Measurements from ENCODE around the gene MUC6. TPM values are rescaled to one million over a fixed set of nuclear protein-coding genes. Genes with fewer than 3 reads are reported as not detected.

Gene MUC6
- total and polyA plus RNA-seq, 2 donors = not detected

- Histone ChIP-seq H3K4me3 (ENCODE audit: low read depth, low read length) (no peak overlapping the region), H3K4me1 (ENCODE audit: insufficient read depth) (no peaks in the 10 kb centered on the region), H3K27ac (ENCODE audit: low read depth) (no peak overlapping the region), H3K36me3 (ENCODE audit: insufficient read depth) (no peaks in the 10 kb centered on the region)
- 73% methylated on average over 32 of the region's 32 CpGs for WGBS
- DNase-seq (ENCODE audit: extremely low spot score) = no peak
These were observed 3.2 kb upstream of the MUC6 start for GRCh38 chr11:1039481-1040427.

- 95% methylated on average over 12 of the region's 12 CpGs for WGBS
- H3K4me3 ChIP-seq (ENCODE audit: low read depth, low read length) = no peak overlapping the region
These were observed 2.4 kb upstream of the MUC6 start for GRCh38 chr11:1038921-1039320.

GRCh38 chr11:1038361-1038760 lies 1.8 kb upstream of the MUC6 start:
- no peak for DNase-seq (ENCODE audit: extremely low spot score)
- H3K27ac ChIP-seq (ENCODE audit: low read depth) = no peak overlapping the region
- no peaks in the 10 kb centered on the region for H3K36me3 ChIP-seq (ENCODE audit: insufficient read depth)
- no peaks in the 10 kb centered on the region for H3K4me1 ChIP-seq (ENCODE audit: insufficient read depth)
- WGBS = 72% methylated on average over 10 of the region's 10 CpGs
- no peak overlapping the region for H3K4me3 ChIP-seq (ENCODE audit: low read depth, low read length)

More at GRCh38 chr11:1038921-1039320, 2.4 kb upstream of the MUC6 start:
- Histone ChIP-seq H3K27ac (ENCODE audit: low read depth) (no peak overlapping the region), H3K36me3 (ENCODE audit: insufficient read depth) (no peaks in the 10 kb centered on the region), H3K4me1 (ENCODE audit: insufficient read depth) (no peaks in the 10 kb centered on the region)
- no peak for DNase-seq (ENCODE audit: extremely low spot score)

GRCh38 chr11:1037506-1038055 lies 1.1 kb upstream of the MUC6 start:
- Histone ChIP-seq H3K27ac (ENCODE audit: low read depth) (no peak overlapping the region), H3K36me3 (ENCODE audit: insufficient read depth) (no peaks in the 10 kb centered on the region), H3K4me3 (ENCODE audit: low read depth, low read length) (no peak overlapping the region), H3K4me1 (ENCODE audit: insufficient read depth) (no peaks in the 10 kb centered on the region)
- WGBS = 79% methylated on average over 26 of the region's 26 CpGs
- no peak for DNase-seq (ENCODE audit: extremely low spot score)

- no peaks in the 10 kb centered on the region for H3K36me3 ChIP-seq (ENCODE audit: insufficient read depth)
- 71% methylated on average over 13 of the region's 13 CpGs for WGBS
- no peak overlapping the region for H3K27ac ChIP-seq (ENCODE audit: low read depth)
- no peak for DNase-seq (ENCODE audit: extremely low spot score)
- H3K4me3 ChIP-seq (ENCODE audit: low read depth, low read length) = no peak overlapping the region
- no peaks in the 10 kb centered on the region for H3K4me1 ChIP-seq (ENCODE audit: insufficient read depth)
These were observed 413 bp upstream of the MUC6 start for GRCh38 chr11:1036931-1037330.

- Histone ChIP-seq H3K36me3 (ENCODE audit: insufficient read depth) (no peaks in the 10 kb centered on the region), H3K4me1 (ENCODE audit: insufficient read depth) (no peaks in the 10 kb centered on the region), H3K27ac (ENCODE audit: low read depth) (no peak overlapping the region), H3K4me3 (ENCODE audit: low read depth, low read length) (no peak overlapping the region)
- no peak for DNase-seq (ENCODE audit: extremely low spot score)
- WGBS = 79% methylated on average over 29 of the region's 29 CpGs
These were observed 788 bp downstream of the MUC6 start for GRCh38 chr11:1035577-1036283.

- Histone ChIP-seq H3K4me1 (ENCODE audit: insufficient read depth) (no peaks in the 10 kb centered on the region), H3K27ac (ENCODE audit: low read depth) (no peak overlapping the region), H3K4me3 (ENCODE audit: low read depth, low read length) (no peak overlapping the region), H3K36me3 (ENCODE audit: insufficient read depth) (no peaks in the 10 kb centered on the region)
- WGBS = 72% methylated on average over 39 of the region's 39 CpGs
- DNase-seq (ENCODE audit: extremely low spot score) = no peak
These were observed 1.8 kb downstream of the MUC6 start for GRCh38 chr11:1034456-1035295.

- no peak for DNase-seq (ENCODE audit: extremely low spot score)
- H3K4me1 ChIP-seq (ENCODE audit: insufficient read depth) = no peaks in the 10 kb centered on the region
- H3K4me3 ChIP-seq (ENCODE audit: low read depth, low read length) = no peak overlapping the region
- no peak overlapping the region for H3K27ac ChIP-seq (ENCODE audit: low read depth)
- 81% methylated on average over 8 of the region's 8 CpGs for WGBS
- H3K36me3 ChIP-seq (ENCODE audit: insufficient read depth) = no peaks in the 10 kb centered on the region
These were observed 2.5 kb downstream of the MUC6 start for GRCh38 chr11:1034001-1034400.

- Histone ChIP-seq H3K4me1 (ENCODE audit: insufficient read depth) (no peaks in the 10 kb centered on the region), H3K36me3 (ENCODE audit: insufficient read depth) (no peaks in the 10 kb centered on the region), H3K27ac (ENCODE audit: low read depth) (no peak overlapping the region), H3K4me3 (ENCODE audit: low read depth, low read length) (no peak overlapping the region)
- WGBS = 78% methylated on average over 38 of the region's 38 CpGs
- DNase-seq (ENCODE audit: extremely low spot score) = no peak
These were observed 3.3 kb downstream of the MUC6 start for GRCh38 chr11:1033016-1033798.

- H3K4me1 ChIP-seq (ENCODE audit: insufficient read depth) = no peaks in the 10 kb centered on the region
- no peak for DNase-seq (ENCODE audit: extremely low spot score)
- H3K36me3 ChIP-seq (ENCODE audit: insufficient read depth) = no peaks in the 10 kb centered on the region
- no peak overlapping the region for H3K27ac ChIP-seq (ENCODE audit: low read depth)
- WGBS = 95% methylated on average over 12 of the region's 12 CpGs
- H3K4me3 ChIP-seq (ENCODE audit: low read depth, low read length) = no peak overlapping the region
These were observed 4.1 kb downstream of the MUC6 start for GRCh38 chr11:1032310-1032891.

GRCh38 chr11:1031121-1031899 lies 5.2 kb downstream of the MUC6 start:
- Histone ChIP-seq H3K4me1 (ENCODE audit: insufficient read depth) (no peaks in the 10 kb centered on the region), H3K27ac (ENCODE audit: low read depth) (no peak overlapping the region), H3K36me3 (ENCODE audit: insufficient read depth) (no peaks in the 10 kb centered on the region), H3K4me3 (ENCODE audit: low read depth, low read length) (no peak overlapping the region)
- no peak for DNase-seq (ENCODE audit: extremely low spot score)
- 83% methylated on average over 30 of the region's 30 CpGs for WGBS

GRCh38 chr11:1030556-1030955 lies 6.0 kb downstream of the MUC6 start:
- Histone ChIP-seq H3K4me1 (ENCODE audit: insufficient read depth) (no peaks in the 10 kb centered on the region), H3K27ac (ENCODE audit: low read depth) (no peak overlapping the region), H3K36me3 (ENCODE audit: insufficient read depth) (no peaks in the 10 kb centered on the region), H3K4me3 (ENCODE audit: low read depth, low read length) (no peak overlapping the region)
- no peak for DNase-seq (ENCODE audit: extremely low spot score)
- 58% methylated on average over 20 of the region's 20 CpGs for WGBS

Data from urinary bladder (tissue), 4 donors.